HEK293 (cell line): ENCODE measurements around the gene ADAMTSL2.
A peak's percentile ranks its signal among the peaks of the same experiment; 100 is the strongest.

Experiments used
- CTCF ChIA-PET: fragments of 350-600 bp; formaldehyde crosslinking; extraction: SDS; loops from one replicate; lab custom pipeline; 2021; ENCODE audit warnings: antibody characterized with exemption; lab: Yijun Ruan, JAX
- POLR2A ChIA-PET: fragments of 300-600 bp; formaldehyde crosslinking; extraction: SDS; loops from one replicate; lab custom pipeline; 2020; ENCODE audit warnings: antibody characterized with exemption, inconsistent platforms; lab: Yijun Ruan, JAX
- H3K27ac ChIP-seq: fragments of 200-500 bp; sonication (Bioruptor generic); 2 replicates; pipeline ENCODE4 v1.5.1; 2014; ENCODE audit warnings: low read depth, low read length, control low read depth, inconsistent platforms; ENCODE audit errors: extremely low read depth
- H3K36me3 ChIP-seq, 2 experiments: fragments of 200-500 bp in 1 of 2; sonication (Bioruptor generic) in 1 of 2; 1 replicate in 1 of 2; 2 replicates in 1 of 2; pipeline ENCODE4 v1.5.1; 2014 to 2017; ENCODE audit warnings: inconsistent platforms in 2 of 2, low read length in 2 of 2; ENCODE audit not compliant: control insufficient read depth in 2 of 2, insufficient read depth in 1 of 2
- H3K4me1 ChIP-seq: fragments of 200-500 bp; sonication (Bioruptor generic); 2 replicates; pipeline ENCODE4 v1.5.1; 2014; ENCODE audit warnings: mild to moderate bottlenecking, low read length, inconsistent platforms; ENCODE audit not compliant: control insufficient read depth, insufficient read depth
- H3K4me3 ChIP-seq: 2 replicates; pipeline ENCODE4 v1.5.1; 2011; ENCODE audit warnings: low read depth, mild to moderate bottlenecking, control low read depth, low read length, moderate library complexity
- H3K9me3 ChIP-seq: fragments of 200-500 bp; sonication (Bioruptor generic); 2 replicates; pipeline ENCODE4 v1.5.1; 2014; ENCODE audit warnings: low read depth, low read length, inconsistent platforms; ENCODE audit not compliant: control insufficient read depth, insufficient read depth
- IKZF3 ChIP-seq: fragments of 450-650 bp; IDR thresholded peaks from 2 replicates; pipeline ENCODE4 v1.5.0; 2018; ENCODE audit warnings: missing biosample characterization, mild to moderate bottlenecking, missing genetic modification characterization, moderate library complexity
- SETDB1 ChIP-seq: IDR thresholded peaks from one replicate; pipeline ENCODE4 v1.6.1; 2017; ENCODE audit warnings: mild to moderate bottlenecking, low read length, moderate library complexity, mixed read lengths; ENCODE audit not compliant: insufficient read length
- SP2 ChIP-seq: fragments of 450-650 bp; formaldehyde crosslinking; IDR thresholded peaks from 2 replicates; pipeline ENCODE4 v1.5.1; 2016; ENCODE audit warnings: missing biosample characterization, missing genetic modification characterization
- TCF7L2 ChIP-seq: IDR thresholded peaks from 2 replicates; pipeline ENCODE4 v1.6.1; 2011; ENCODE audit warnings: low read depth, mild to moderate bottlenecking, inconsistent platforms, low read length, moderate library complexity, borderline replicate concordance
- TRIM28 ChIP-seq: IDR thresholded peaks from 2 replicates; pipeline ENCODE4 v1.6.1; 2011; ENCODE audit warnings: low read length, control low read depth, borderline replicate concordance
- ZBTB11 ChIP-seq: fragments of 450-650 bp; formaldehyde crosslinking; conservative IDR thresholded peaks from 2 replicates; pipeline ENCODE4 v1.5.1; 2016; ENCODE audit warnings: low read depth, missing biosample characterization, missing genetic modification characterization
- ZNF121 ChIP-seq: fragments of 450-650 bp; formaldehyde crosslinking; IDR thresholded peaks from 2 replicates; pipeline ENCODE4 v1.5.1; 2016; ENCODE audit warnings: missing biosample characterization, missing genetic modification characterization
- ZNF16 ChIP-seq: fragments of 450-650 bp; formaldehyde crosslinking; IDR thresholded peaks from 2 replicates; pipeline ENCODE4 v1.5.1; 2016; ENCODE audit warnings: low read depth, missing biosample characterization, missing genetic modification characterization
- ZNF335 ChIP-seq: fragments of 450-650 bp; formaldehyde crosslinking; conservative IDR thresholded peaks from 2 replicates; pipeline ENCODE4 v1.5.1; 2016; ENCODE audit warnings: missing biosample characterization, missing genetic modification characterization
- ZNF416 ChIP-seq: fragments of 450-650 bp; formaldehyde crosslinking; IDR thresholded peaks from 2 replicates; pipeline ENCODE4 v1.5.1; 2016; ENCODE audit warnings: missing biosample characterization, missing genetic modification characterization
- ZNF426 ChIP-seq: fragments of 450-650 bp; formaldehyde crosslinking; IDR thresholded peaks from 2 replicates; pipeline ENCODE4 v1.5.1; 2017; ENCODE audit warnings: missing biosample characterization, missing genetic modification characterization, mild to moderate bottlenecking, inconsistent platforms, moderate library complexity
- ZNF501 ChIP-seq: fragments of 450-650 bp; formaldehyde crosslinking; IDR thresholded peaks from 2 replicates; pipeline ENCODE4 v1.5.1; 2016; ENCODE audit warnings: missing biosample characterization, missing genetic modification characterization
- ZNF518A ChIP-seq: fragments of 450-650 bp; formaldehyde crosslinking; conservative IDR thresholded peaks from 2 replicates; pipeline ENCODE4 v1.5.1; 2016; ENCODE audit warnings: low read depth, missing biosample characterization, missing genetic modification characterization
- ZNF529 ChIP-seq: fragments of 450-650 bp; formaldehyde crosslinking; IDR thresholded peaks from 2 replicates; pipeline ENCODE4 v1.5.1; 2017; ENCODE audit warnings: missing genetic modification characterization, missing biosample characterization; ENCODE audit not compliant: insufficient replicate concordance
- ZNF600 ChIP-seq: fragments of 450-650 bp; formaldehyde crosslinking; IDR thresholded peaks from 2 replicates; pipeline ENCODE4 v1.5.1; 2016; ENCODE audit warnings: missing biosample characterization, missing genetic modification characterization
- ZNF654 ChIP-seq: fragments of 450-650 bp; formaldehyde crosslinking; IDR thresholded peaks from 2 replicates; pipeline ENCODE4 v1.5.1; 2016; ENCODE audit warnings: low read depth, missing biosample characterization, missing genetic modification characterization
- ZNF837 ChIP-seq: fragments of 450-650 bp; formaldehyde crosslinking; IDR thresholded peaks from 2 replicates; pipeline ENCODE4 v1.5.1; 2016; ENCODE audit warnings: missing biosample characterization, missing genetic modification characterization
- TF ChIP-seq, protein P1 (sequence below): fragments of 450-650 bp; formaldehyde crosslinking; optimal IDR thresholded peaks from 2 replicates; pipeline ENCODE3; 2016; ENCODE audit warnings: missing biosample characterization, mild to moderate bottlenecking, missing genetic modification characterization
- TF ChIP-seq, protein P2 (sequence below): fragments of 450-650 bp; formaldehyde crosslinking; IDR thresholded peaks from 2 replicates; pipeline ENCODE4 v1.5.1; 2017; ENCODE audit warnings: missing biosample characterization, mild to moderate bottlenecking, missing genetic modification characterization, moderate library complexity
- TF ChIP-seq, protein P3 (sequence below): fragments of 450-650 bp; formaldehyde crosslinking; IDR thresholded peaks from 2 replicates; pipeline ENCODE4 v1.5.1; 2016; ENCODE audit warnings: missing biosample characterization, missing genetic modification characterization

The ADAMTSL2 gene

DNA sequence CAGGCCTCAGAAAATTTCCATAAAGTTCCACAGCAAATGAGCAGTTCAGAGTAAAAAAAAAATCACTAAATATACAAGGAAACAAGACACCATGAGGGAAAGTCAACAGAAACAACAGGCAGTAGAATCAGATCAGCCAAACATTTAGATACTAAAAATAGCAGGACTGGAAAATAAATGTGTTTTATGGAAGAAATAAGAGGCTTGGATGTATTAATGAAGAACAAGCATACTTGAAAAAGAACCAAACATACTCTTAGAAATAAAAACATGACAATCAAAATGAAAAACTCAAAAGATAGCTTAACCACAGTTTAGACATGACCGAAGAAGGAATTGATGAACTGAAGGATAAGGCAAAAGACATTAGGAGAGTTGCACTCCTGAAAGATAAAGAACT lies 32.4 kb upstream of the ADAMTSL2 start:
- TF ChIP-seq TRIM28, result peak; percentile 20; the same call in 1 of the 2 replicates
- peak; percentile 81 for TF ChIP-seq SETDB1
- TF ChIP-seq ZNF335 (tag by site-specific recombination), result no peak
- TF ChIP-seq IKZF3 (tag by site-specific recombination), result no peak
- no peak for TF ChIP-seq ZNF600
- TF ChIP-seq, protein P1, sequence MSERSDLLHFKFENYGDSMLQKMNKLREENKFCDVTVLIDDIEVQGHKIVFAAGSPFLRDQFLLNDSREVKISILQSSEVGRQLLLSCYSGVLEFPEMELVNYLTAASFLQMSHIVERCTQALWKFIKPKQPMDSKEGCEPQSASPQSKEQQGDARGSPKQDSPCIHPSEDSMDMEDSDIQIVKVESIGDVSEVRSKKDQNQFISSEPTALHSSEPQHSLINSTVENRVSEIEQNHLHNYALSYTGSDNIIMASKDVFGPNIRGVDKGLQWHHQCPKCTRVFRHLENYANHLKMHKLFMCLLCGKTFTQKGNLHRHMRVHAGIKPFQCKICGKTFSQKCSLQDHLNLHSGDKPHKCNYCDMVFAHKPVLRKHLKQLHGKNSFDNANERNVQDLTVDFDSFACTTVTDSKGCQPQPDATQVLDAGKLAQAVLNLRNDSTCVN, result no peak
- TF ChIP-seq ZNF426, result no peak
- Histone ChIP-seq H3K36me3 (no peaks in the 10 kb centered on the region), H3K27ac (no peak overlapping the region), H3K9me3 (no peaks in the 10 kb centered on the region), H3K4me1 (no peaks in the 10 kb centered on the region), H3K4me3 (no peak overlapping the region)
- CTCF ChIA-PET, result interaction anchor here (0.9 kb wide), 1 partner anchor 11 kb away, joined by 3 read pairs; no protein-coding TSS in a partner anchor
- POLR2A ChIA-PET, result no interaction called here

GRCh38 chr9:133505186-133505830 lies 29.2 kb upstream of the ADAMTSL2 start:
- no peaks in the 10 kb centered on the region for H3K36me3 ChIP-seq
- no peak overlapping the region for H3K27ac ChIP-seq
- no peak overlapping the region for H3K4me3 ChIP-seq
- H3K4me1 ChIP-seq, result peaks cover 8% of the 10 kb centered on the region
- ChIA-PET POLR2A (no interaction called here), CTCF (interaction anchor here (0.6 to 0.9 kb wide), 3 partner anchors 18 to 539 kb away, joined by 3 to 5 read pairs (median 4); no protein-coding TSS in a partner anchor)
- no peaks in the 10 kb centered on the region for H3K9me3 ChIP-seq
- TF ChIP-seq, protein P2, sequence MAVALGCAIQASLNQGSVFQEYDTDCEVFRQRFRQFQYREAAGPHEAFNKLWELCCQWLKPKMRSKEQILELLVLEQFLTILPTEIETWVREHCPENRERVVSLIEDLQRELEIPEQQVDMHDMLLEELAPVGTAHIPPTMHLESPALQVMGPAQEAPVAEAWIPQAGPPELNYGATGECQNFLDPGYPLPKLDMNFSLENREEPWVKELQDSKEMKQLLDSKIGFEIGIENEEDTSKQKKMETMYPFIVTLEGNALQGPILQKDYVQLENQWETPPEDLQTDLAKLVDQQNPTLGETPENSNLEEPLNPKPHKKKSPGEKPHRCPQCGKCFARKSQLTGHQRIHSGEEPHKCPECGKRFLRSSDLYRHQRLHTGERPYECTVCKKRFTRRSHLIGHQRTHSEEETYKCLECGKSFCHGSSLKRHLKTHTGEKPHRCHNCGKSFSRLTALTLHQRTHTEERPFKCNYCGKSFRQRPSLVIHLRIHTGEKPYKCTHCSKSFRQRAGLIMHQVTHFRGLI (tag by site-specific recombination), result no peak
- TF ChIP-seq ZNF518A (tag by site-specific recombination) (no peak), SP2 (tag by site-specific recombination) (no peak), ZNF16 (no peak), ZNF416 (tag by site-specific recombination) (no peak), TCF7L2 (no peak), ZNF121 (no peak), ZNF529 (tag by site-specific recombination) (no peak), ZNF837 (tag by site-specific recombination) (no peak), ZBTB11 (tag by site-specific recombination) (no peak), ZNF501 (no peak), ZNF654 (tag by site-specific recombination) (no peak)
- TF ChIP-seq, protein P3, sequence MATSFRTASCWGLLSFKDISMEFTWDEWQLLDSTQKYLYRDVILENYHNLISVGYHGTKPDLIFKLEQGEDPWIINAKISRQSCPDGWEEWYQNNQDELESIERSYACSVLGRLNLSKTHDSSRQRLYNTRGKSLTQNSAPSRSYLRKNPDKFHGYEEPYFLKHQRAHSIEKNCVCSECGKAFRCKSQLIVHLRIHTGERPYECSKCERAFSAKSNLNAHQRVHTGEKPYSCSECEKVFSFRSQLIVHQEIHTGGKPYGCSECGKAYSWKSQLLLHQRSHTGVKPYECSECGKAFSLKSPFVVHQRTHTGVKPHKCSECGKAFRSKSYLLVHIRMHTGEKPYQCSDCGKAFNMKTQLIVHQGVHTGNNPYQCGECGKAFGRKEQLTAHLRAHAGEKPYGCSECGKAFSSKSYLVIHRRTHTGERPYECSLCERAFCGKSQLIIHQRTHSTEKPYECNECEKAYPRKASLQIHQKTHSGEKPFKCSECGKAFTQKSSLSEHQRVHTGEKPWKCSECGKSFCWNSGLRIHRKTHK (tag by site-specific recombination), result no peak
